SU-DHL-6 (cell line): Measurements from ENCODE around the gene CCDC157.

Experiments
- H2AFZ ChIP-seq: fragments of 200-600 bp; sonication (generic); 2 replicates; pipeline ENCODE4 v1.6.1; 2014; ENCODE audit warnings: low read depth, mild to moderate bottlenecking, moderate library complexity, mixed read lengths, antibody characterized with exemption, low read length; ENCODE audit not compliant: severe bottlenecking
- H3F3A ChIP-seq: fragments of 200-600 bp; shearing (Covaris generic); 2 replicates; pipeline ENCODE4 v1.6.0; 2016; ENCODE audit warnings: antibody characterized with exemption, mild to moderate bottlenecking; ENCODE audit not compliant: insufficient read depth
- H3K27ac ChIP-seq: fragments of 200-600 bp; sonication (generic); 2 replicates; pipeline ENCODE4 v1.5.1; 2016; ENCODE audit warnings: low read depth, mild to moderate bottlenecking, low read length, moderate library complexity, mixed read lengths
- H3K27me3 ChIP-seq: fragments of 200-600 bp; sonication (generic), shearing (Covaris generic); 2 replicates; pipeline ENCODE4 v1.6.0; 2014; ENCODE audit warnings: mild to moderate bottlenecking, low read length
- H3K36me3 ChIP-seq: fragments of 200-600 bp; sonication (generic); 2 replicates; pipeline ENCODE4 v1.6.1; 2014; ENCODE audit warnings: mild to moderate bottlenecking, low read length, mixed read lengths
- H3K4me2 ChIP-seq: fragments of 300-600, 200-600 bp; shearing (Covaris generic), sonication (generic); 2 replicates; pipeline ENCODE4 v1.6.0; 2014; ENCODE audit warnings: low read length, low read depth, mild to moderate bottlenecking; ENCODE audit not compliant: poor library complexity, severe bottlenecking
- H3K4me3 ChIP-seq: fragments of 200-600 bp; sonication (generic); 2 replicates; pipeline ENCODE4 v1.5.1; 2014; ENCODE audit warnings: antibody characterized with exemption, low read length, mild to moderate bottlenecking, mixed read lengths; ENCODE audit not compliant: insufficient read depth, poor library complexity, severe bottlenecking
- H3K79me2 ChIP-seq: fragments of 200-600 bp; sonication (generic); 2 replicates; pipeline ENCODE4 v1.6.1; 2014; ENCODE audit warnings: mild to moderate bottlenecking, low read length, moderate library complexity; ENCODE audit not compliant: insufficient read depth
- H3K9ac ChIP-seq: fragments of 200-600 bp; sonication (generic); 2 replicates; pipeline ENCODE4 v1.7.0; 2014; ENCODE audit warnings: mild to moderate bottlenecking, low read length
- H3K9me2 ChIP-seq: fragments of 200-600 bp; sonication (generic); replicated peaks from 2 replicates; pipeline ENCODE4 v1.6.1; 2014; ENCODE audit warnings: low read length; ENCODE audit not compliant: insufficient read depth
- H3K9me3 ChIP-seq: fragments of 200-600 bp; sonication (generic); 2 replicates; pipeline ENCODE4 v1.6.1; 2014; ENCODE audit warnings: low read length, mixed read lengths; ENCODE audit not compliant: insufficient read depth
- H4K20me1 ChIP-seq: fragments of 200-600 bp; sonication (generic); 2 replicates; pipeline ENCODE4 v1.6.1; 2014; ENCODE audit warnings: low read depth, mild to moderate bottlenecking, antibody characterized with exemption, low read length, moderate library complexity, mixed read lengths
- CTCF ChIP-seq: fragments of 200-600 bp; sonication (generic); IDR thresholded peaks from one replicate; pipeline ENCODE4 v1.5.1; 2017; ENCODE audit warnings: antibody characterized with exemption, mild to moderate bottlenecking, low read length, moderate library complexity; ENCODE audit not compliant: insufficient read depth, poor library complexity, severe bottlenecking
- EZH2phosphoT487 ChIP-seq: fragments of 200-600 bp; sonication (generic), shearing (Covaris generic); conservative IDR thresholded peaks from 2 replicates; pipeline ENCODE4 v1.6.1; 2018; ENCODE audit warnings: mild to moderate bottlenecking, antibody characterized with exemption, low read length, moderate library complexity, mixed read lengths

Gene CCDC157

GRCh38 chr22:30308518-30309230 lies 48.1 kb upstream of the CCDC157 start:
- H4K20me1 ChIP-seq, result no peaks in the 10 kb centered on the region
- no peaks in the 10 kb centered on the region for H3K9me2 ChIP-seq
- H3K27me3 ChIP-seq, result no peaks in the 10 kb centered on the region
- TF ChIP-seq CTCF (no peak), EZH2phosphoT487 (no peak)
- H3F3A ChIP-seq, result no peaks in the 10 kb centered on the region
- no peak overlapping the region for H3K27ac ChIP-seq
- no peak overlapping the region for H3K4me3 ChIP-seq
- no peaks in the 10 kb centered on the region for H3K9me3 ChIP-seq
- H3K9ac ChIP-seq, result no peak overlapping the region
- H2AFZ ChIP-seq, result no peak overlapping the region
- H3K36me3 ChIP-seq, result no peaks in the 10 kb centered on the region
- H3K4me2 ChIP-seq, result no peak overlapping the region
- no peaks in the 10 kb centered on the region for H3K79me2 ChIP-seq

GRCh38 chr22:30309951-30310741 lies 46.7 kb upstream of the CCDC157 start:
- no peak overlapping the region for H3K4me2 ChIP-seq
- H3K36me3 ChIP-seq, result no peaks in the 10 kb centered on the region
- TF ChIP-seq CTCF, result no peak
- no peak for TF ChIP-seq EZH2phosphoT487
- no peaks in the 10 kb centered on the region for H3F3A ChIP-seq
- H3K9me3 ChIP-seq, result no peaks in the 10 kb centered on the region
- H3K4me3 ChIP-seq, result no peak overlapping the region
- H3K9me2 ChIP-seq, result no peaks in the 10 kb centered on the region
- H3K9ac ChIP-seq, result no peak overlapping the region
- H3K79me2 ChIP-seq, result no peaks in the 10 kb centered on the region
- H3K27ac ChIP-seq, result no peak overlapping the region
- H4K20me1 ChIP-seq, result no peaks in the 10 kb centered on the region
- no peak overlapping the region for H2AFZ ChIP-seq
- H3K27me3 ChIP-seq, result no peaks in the 10 kb centered on the region

GRCh38 chr22:30310881-30311771 lies 45.7 kb upstream of the CCDC157 start:
- no peak overlapping the region for H3K9ac ChIP-seq
- H3K9me2 ChIP-seq, result no peaks in the 10 kb centered on the region
- H3K36me3 ChIP-seq, result no peaks in the 10 kb centered on the region
- TF ChIP-seq EZH2phosphoT487 (no peak), CTCF (no peak)
- no peaks in the 10 kb centered on the region for H4K20me1 ChIP-seq
- no peaks in the 10 kb centered on the region for H3F3A ChIP-seq
- H3K4me3 ChIP-seq, result no peak overlapping the region
- H3K27me3 ChIP-seq, result no peaks in the 10 kb centered on the region
- no peak overlapping the region for H2AFZ ChIP-seq
- H3K4me2 ChIP-seq, result no peak overlapping the region
- no peaks in the 10 kb centered on the region for H3K79me2 ChIP-seq
- no peaks in the 10 kb centered on the region for H3K9me3 ChIP-seq
- no peak overlapping the region for H3K27ac ChIP-seq
